Hepatocyte (in vitro differentiated cells): ENCODE data around the gene TMEM126B.

ENCODE experiments used
- CTCF ChIP-seq: fragments of 200-600 bp; sonication (generic); IDR thresholded peaks from 2 replicates; pipeline ENCODE4 v1.5.1; 2016; ENCODE audit warnings: antibody characterized with exemption, mild to moderate bottlenecking; ENCODE audit not compliant: poor library complexity
- EZH2 ChIP-seq: fragments of 200-600 bp; sonication (generic); IDR thresholded peaks from 2 replicates; pipeline ENCODE4 v1.6.1; 2016; ENCODE audit warnings: antibody characterized with exemption, mild to moderate bottlenecking, borderline replicate concordance
- EZH2phosphoT487 ChIP-seq: fragments of 200-600 bp; sonication (generic); IDR thresholded peaks from one replicate; pipeline ENCODE4 v1.6.1; 2018; ENCODE audit warnings: antibody characterized with exemption, mild to moderate bottlenecking, low read depth, moderate library complexity; ENCODE audit not compliant: unreplicated experiment, severe bottlenecking

GRCh38 chr11:85663080-85663752 lies 34.8 kb downstream of the TMEM126B start:
- TF ChIP-seq CTCF (no peak), EZH2 (no peak), EZH2phosphoT487 (no peak)
